Activated CD8-positive, alpha-beta memory T cell treated with anti-CD3 and anti-CD28 coated beads, Interleukin-2, amount 50 U/mL, for 1 hour (primary cell): ENCODE measurements around the gene SAMD14.

ENCODE experiments used
- DNase-seq: peaks from one replicate; pipeline ENCODE4 v3.0.0-alpha.2; 2020; ENCODE audit errors: extremely low read depth

Gene SAMD14

DNA sequence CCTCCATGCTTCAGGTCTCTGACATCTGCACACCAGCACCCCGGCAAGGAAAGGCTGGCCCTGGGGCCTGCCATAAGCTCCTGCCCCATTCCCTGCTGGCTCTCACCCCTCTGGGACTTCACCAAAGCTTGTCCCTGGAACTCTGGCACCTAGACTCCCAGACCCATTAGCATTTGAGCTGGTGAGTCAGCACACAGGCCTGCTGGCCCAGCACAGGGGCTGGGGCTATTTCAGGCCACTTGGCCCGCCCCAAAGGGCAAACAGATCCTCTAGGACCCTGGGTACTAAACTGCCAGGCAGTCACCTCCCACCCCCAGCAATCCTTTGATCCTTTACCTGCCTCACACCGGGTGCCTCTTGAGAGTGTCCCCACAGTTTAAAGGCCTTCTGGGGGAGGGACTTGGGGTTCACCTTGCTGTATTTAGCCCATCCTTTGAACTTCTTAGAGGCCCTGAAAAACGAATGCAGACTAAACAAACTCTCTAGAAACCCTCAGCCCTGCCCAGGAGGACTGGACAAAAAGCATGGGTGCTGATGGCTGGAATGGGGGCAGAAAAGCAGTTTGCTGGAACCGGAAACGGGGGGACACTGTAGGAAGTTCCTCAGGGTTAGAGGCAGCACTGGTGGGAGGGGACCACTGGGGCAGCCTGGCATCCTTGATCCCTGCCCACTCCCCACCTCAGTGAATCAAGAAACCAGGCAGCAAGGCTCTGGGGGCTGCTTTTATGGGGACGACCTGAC is 3.2 kb upstream of the SAMD14 start:
- no peak for DNase-seq

DNA sequence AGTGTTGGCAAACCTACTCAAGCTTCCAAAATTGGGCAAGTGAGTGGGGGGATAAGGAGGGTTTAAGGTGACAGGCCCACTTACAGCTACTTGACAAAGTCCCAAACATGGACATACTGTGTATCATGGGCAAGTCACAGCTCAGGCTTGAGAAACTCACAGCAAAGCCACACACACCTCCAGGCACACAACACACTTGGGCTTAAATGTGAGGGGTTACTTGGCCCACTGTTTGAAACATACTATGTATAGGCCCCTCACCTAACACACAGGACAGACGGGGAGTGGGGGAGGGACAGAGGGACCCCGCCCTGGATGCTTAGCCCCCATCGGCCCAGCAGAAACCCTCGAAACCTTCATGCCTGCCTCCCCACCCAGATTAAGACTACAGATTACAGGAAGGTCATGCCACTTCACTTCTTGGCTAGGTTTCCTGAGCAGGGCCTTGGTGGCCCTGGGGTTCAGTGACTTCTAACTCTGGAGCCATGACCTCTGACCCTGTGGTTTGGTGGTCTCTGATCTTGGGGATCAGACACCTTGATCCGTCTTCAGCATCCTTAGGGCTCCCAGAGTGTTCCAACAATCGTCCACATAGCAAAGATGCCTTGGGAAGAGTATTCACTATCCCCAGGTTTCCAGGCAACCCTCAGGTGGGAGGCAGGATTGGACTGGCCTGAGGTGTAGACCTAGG is 2.3 kb upstream of the SAMD14 start:
- DNase-seq, result no peak

DNA sequence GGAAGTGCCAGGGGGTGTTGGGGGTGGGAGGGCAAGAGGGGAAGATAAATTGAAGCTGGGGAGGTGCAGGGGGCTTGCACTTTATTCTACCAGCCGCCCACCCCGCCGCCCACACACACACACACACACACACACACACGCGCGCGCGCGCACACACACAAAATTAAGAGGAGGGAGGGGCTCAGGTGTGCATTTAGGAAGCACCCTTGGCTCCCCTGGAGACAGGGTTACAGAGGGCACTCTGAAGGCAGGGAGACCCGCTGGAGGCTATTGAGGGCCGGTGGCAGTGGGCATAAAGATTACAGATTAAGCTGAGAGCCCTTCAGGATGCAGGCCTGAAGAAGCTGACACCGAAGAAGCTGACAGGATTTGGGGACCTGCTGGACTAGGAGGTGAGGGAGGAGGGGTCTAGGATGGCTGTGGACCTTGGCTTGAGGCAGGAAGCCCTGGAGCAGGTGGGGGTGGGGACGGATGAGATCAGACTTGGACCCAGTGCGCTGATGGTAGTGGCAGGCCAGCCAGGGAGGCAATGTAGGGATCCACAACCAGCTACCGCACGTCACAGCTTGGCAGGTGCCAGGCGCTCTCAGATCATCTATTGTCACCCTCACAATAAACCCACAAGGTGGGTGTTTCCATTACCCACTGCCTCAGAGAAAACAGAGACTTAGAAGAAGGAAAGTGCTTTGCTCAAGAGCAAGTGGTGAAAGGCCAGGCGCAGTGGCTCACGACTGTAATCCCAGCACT is 772 bp upstream of the SAMD14 start:
- DNase-seq, result no peak

GRCh38 chr17:50129353-50129727 is 620 bp downstream of the SAMD14 start:
- DNase-seq, result no peak

- DNase-seq, result no peak
Measured at GRCh38 chr17:50128441-50129352, 1.3 kb downstream of the SAMD14 start.

GRCh38 chr17:50127697-50128361 is 2.1 kb downstream of the SAMD14 start:
- DNase-seq, result no peak

GRCh38 chr17:50125420-50125997 is 4.5 kb downstream of the SAMD14 start:
- no peak for DNase-seq

GRCh38 chr17:50123649-50124349 is 6.2 kb downstream of the SAMD14 start:
- DNase-seq, result no peak

- DNase-seq, result no peak
Measured at GRCh38 chr17:50122945-50123344, 7.0 kb downstream of the SAMD14 start.

DNA sequence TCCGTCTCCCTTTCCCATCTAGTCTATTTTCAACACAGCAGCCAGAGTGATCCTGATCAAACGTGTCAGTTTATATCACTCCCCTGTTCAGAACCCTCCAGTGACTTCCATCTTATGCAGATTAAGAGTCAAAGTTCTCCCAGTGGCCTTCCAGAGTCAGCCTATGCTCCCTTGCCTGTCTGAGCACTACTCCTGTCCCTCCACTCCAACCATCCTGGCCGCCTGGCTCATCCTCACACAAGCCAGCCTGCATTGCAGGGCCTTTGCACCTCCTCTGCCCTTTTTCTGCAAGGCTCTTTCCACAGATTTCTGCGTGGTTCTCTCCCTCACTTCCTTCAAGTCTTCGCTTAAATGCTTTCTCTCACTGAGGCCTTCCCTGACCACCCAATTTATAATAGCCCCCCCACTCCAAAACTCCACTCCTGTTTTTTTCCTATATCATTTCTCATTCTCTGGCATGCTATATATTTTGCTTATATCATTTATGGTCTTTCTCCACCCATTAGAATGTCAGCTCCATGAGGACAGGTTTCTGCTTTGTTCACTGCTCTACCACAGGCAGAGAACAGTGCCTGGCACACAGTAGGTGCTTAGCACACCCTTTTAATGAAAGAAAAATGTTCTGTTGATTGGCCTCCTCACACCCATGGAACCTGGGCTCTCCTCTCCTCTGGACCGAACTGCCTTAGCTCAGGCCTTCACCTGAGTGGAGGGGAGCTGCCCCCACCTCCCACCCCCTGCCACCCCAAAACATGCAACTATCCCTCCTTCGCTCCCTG is 9.3 kb downstream of the SAMD14 start:
- DNase-seq, result no peak

GRCh38 chr17:50118828-50119218 is 11.1 kb downstream of the SAMD14 start:
- DNase-seq, result no peak

DNA sequence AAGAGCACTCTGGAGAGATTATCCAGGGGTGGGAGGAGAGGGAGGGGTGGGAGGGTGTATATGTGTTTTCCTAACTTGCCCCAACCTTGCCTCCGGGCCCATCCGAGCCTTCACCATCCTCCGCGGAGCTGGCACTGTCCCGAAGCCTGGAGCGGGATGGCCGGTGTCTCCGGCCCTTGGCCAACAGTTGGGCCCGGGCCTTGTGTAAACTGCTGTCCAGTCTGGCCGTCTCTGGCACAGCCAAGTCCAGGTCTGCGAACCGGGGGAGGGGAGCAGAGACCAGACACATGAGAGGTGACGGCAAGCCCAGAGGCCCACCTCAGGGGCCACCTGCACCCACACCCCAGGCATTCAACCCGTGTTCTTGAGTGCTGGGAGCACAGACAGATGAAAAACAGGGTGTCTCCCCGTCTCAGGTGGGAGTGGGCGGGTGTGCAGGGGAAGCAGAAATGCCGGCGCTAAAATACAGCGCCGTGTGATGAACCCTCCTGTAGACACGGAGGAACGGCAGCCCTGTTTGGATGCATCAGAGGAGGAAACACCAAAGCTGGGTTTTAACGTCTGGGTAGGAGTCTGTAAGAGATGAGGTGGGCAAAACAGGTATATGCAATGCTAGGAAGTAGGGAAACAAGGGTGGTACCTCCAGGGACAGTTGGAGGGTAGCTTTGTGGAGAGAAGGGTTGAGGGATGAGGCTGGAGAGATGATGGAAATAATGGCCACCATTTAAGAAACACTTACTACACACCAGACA is 11.7 kb downstream of the SAMD14 start:
- no peak for DNase-seq

GRCh38 chr17:50117202-50118051 is 12.5 kb downstream of the SAMD14 start:
- peak; percentile 16 for DNase-seq

DNA sequence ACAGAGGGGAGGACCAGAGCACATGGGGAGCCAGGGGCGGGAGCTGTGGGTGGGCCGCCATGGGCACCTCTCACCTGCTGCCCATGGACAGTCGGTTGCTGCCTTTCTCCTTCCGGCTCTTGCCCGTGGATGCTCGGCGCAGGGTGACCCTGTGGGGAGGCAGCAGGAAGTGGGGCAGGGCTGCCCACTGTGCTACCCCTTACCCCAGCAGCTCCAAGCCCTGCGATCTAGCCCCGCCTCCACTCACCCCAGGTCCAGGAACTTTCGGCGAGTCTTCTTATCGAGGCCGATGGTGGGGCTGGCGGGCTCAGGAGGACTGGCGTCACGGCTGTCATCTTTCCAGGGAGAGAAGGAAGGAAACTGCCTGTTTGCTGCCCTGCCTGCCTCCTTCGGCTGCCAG is 14.2 kb downstream of the SAMD14 start:
- no peak for DNase-seq

DNA sequence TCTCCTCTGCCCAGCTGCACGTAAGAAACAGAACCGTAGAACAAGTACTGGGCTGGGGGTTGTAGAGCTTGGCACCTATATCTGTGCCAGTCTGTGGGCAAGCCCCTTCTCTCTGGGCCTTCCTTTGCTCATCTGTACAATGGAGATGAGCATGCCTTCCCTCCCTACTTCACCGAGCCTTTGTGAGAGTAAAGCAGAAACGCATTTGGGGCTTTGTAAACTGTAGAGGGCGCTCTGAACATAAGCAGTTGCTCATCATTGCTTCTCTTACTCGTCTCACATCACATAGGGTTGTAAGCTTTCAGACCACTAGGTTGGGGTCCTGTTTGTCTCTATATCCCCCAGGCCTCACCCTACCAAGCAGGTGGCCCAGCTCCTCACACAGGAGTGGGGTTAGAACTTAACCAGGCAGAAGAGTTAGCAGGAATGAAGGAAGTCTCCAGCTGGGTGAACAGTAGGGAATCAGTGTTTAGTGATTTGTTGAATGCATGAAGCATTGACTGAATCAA is 15.1 kb downstream of the SAMD14 start:
- no peak for DNase-seq

DNA sequence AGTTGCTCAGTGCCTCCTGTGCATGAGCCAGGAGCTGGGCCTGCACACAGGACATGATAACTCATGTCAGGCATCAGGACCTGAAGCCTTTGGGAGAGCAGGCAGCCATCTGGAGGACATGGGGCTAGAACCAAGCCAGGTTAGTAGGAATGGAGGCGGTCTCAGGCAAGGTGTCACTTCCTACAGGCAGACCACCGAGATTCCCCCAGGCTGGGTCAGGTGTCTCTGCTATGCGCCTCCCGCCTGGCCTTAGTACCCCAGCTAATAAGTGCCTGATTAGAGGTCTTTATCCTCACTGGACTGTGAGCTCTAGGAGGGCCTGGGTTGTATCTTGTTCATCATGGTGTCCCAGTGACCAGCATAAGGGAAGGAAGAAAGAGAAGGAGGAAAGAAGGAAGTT is 15.6 kb downstream of the SAMD14 start:
- no peak for DNase-seq

DNA sequence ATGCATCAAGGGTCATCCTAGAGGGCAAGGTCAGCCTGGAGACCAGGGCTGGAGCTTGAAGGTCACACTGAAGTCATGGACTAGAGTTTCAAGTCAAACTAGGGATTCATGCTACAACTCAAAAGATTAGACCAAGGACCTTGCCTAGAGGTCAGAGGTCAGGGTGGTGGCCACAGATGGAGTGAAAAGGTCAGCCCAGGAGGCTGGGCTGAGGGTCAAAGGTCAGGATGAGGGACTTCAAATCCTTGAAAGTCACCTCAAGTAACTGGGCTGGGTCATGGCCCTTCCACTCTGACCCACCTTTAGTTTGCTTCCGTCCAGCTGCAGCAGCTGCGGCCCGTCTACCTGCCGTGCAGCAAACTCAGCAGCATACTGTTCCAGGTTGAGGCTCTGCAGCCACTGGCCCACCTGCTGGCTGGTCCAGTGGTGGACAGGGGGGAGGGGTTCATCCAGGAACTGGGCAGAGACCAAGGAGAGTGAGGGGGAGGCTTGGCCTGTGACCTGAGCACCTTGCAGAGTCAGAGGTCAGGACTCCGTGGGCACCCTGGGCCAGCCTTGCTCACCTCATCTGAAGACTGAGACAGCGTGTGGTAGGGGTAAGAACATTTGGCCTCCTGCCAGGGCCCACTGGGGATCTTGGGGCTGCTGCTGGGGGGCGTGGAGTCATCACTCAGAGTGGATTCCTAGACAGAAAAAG is 16.2 kb downstream of the SAMD14 start:
- DNase-seq, result no peak
